ENCODE results near the gene SLC30A4.
"Not testable (repeated sequence)": the region's sequence is repeated elsewhere in the genome, so short reads cannot be mapped to it uniquely, and the experiment has no call there.

SLC30A4 gene

DNA sequence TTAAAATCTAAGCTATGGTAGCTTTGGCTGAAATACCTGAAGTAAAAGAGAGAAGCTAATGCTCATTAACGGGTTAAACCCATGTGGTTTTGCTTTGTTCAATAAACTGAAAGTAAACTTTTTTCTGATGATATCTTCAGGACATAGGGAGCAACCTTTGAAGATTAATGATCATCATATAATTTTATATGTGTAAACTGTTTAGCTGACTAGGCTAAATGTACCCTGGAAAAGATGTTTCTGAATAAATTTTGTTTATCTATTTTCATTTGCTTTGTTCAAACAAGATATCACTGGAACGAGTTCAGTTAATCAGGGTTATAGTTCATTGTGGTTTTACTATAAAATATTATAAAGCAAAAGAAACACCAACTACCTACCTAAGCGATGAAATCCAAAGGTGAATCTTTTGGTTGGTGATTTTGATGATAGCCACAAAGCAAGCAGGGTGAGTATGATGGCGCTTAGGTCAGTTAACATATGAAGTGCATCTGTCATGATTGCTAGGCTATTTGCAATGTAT lies 11.7 kb downstream of the SLC30A4 start:
- in situ Hi-C loops (cut with MboI; ENCODE audit: low sequenced_read_pairs, unreplicated experiment), result no loop called here
- no peak for TF ChIP-seq CTCF (IDR thresholded peaks at IDR 0.05; ENCODE audit: borderline replicate concordance, control extremely low read depth, extremely low read depth, insufficient read depth, missing control alignments)
- no peak for DNase-seq (ENCODE audit: low spot score)

DNA sequence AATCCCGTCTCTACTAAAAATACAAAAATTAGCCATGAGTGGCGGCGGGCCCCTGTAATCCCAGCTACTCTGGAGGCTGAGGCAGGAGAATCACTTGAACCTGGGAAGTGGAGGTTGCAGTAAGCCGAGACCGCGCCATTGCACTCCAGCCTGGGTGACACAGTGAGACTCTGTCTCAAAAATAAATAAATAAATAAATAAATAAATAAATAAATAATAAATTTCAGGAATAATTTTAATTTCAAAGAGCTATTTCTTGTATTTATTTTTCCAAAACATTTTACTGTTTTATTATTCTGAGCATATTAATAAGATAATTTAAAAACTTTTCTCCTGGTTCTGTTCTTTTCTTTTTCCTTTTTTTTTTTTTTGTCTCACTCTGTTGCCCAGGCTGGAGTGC lies 15.4 kb downstream of the SLC30A4 start:
- DNase-seq (ENCODE audit: low spot score); in situ Hi-C loops (cut with MboI; ENCODE audit: low sequenced_read_pairs, unreplicated experiment): not testable (repeated sequence)

DNA sequence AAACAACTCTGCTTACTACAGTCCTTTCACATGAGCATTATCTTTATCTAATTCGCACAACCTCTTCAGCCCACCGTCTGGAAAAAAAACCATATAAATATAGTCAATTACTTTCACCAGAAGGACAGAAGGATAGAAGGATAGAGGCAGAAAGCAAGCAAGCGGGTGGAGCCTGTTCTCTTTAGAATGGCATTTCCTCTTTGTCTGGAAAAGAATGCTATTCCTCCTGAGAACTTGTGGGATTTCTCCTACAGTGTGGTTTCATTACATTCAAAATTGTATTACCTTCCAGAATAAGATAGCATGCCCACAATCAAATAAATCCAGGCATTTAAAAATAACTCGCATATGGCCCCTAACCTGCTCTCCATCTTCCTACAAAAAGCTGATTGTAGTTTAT lies 23.1 kb downstream of the SLC30A4 start:
- in situ Hi-C loops (cut with MboI; ENCODE audit: low sequenced_read_pairs, unreplicated experiment), result no loop called here
- DNase-seq (ENCODE audit: low spot score), result no peak

GRCh38 chr15:45498701-45499100 lies 23.9 kb downstream of the SLC30A4 start:
- in situ Hi-C loops (cut with MboI; ENCODE audit: low sequenced_read_pairs, unreplicated experiment), result no loop called here
- no peak for TF ChIP-seq CTCF (IDR thresholded peaks at IDR 0.05; ENCODE audit: borderline replicate concordance, control extremely low read depth, extremely low read depth, insufficient read depth, missing control alignments)
- no peak for DNase-seq (ENCODE audit: low spot score)

More for the DNA sequence above, 23.1 kb downstream of the SLC30A4 start:
- no peak for TF ChIP-seq CTCF (IDR thresholded peaks at IDR 0.05; ENCODE audit: borderline replicate concordance, control extremely low read depth, extremely low read depth, insufficient read depth, missing control alignments)

GRCh38 chr15:45497261-45497660 lies 25.3 kb downstream of the SLC30A4 start:
- TF ChIP-seq CTCF (IDR thresholded peaks at IDR 0.05; ENCODE audit: borderline replicate concordance, control extremely low read depth, extremely low read depth, insufficient read depth, missing control alignments), result no peak
- in situ Hi-C loops (cut with MboI; ENCODE audit: low sequenced_read_pairs, unreplicated experiment), result no loop called here
- DNase-seq (ENCODE audit: low spot score), result no peak

DNA sequence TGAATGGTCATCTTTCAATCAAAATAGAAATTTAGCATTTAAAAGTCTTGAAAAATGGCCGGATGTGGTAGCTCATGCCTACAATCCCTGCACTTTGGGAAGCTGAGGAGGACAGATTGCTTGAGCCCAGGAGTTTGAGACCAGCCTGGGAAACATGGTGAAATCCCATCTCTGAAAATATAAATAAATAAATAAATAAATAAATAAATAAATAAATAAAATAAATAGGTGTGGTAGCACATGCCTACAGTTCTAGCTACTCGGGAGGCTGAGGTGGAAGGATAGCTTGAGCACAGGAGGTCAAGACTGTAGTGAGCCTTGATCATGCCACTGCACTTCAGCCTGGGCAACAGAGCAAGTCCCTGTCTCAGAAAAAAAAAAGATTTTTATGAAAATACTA lies 25.9 kb downstream of the SLC30A4 start:
- no peak for TF ChIP-seq CTCF (IDR thresholded peaks at IDR 0.05; ENCODE audit: borderline replicate concordance, control extremely low read depth, extremely low read depth, insufficient read depth, missing control alignments)
- in situ Hi-C loops (cut with MboI; ENCODE audit: low sequenced_read_pairs, unreplicated experiment), result no loop called here
- DNase-seq (ENCODE audit: low spot score), result no peak

- no peak for DNase-seq (ENCODE audit: low spot score)
- TF ChIP-seq CTCF (IDR thresholded peaks at IDR 0.05; ENCODE audit: borderline replicate concordance, control extremely low read depth, extremely low read depth, insufficient read depth, missing control alignments), result no peak
- in situ Hi-C loops (cut with MboI; ENCODE audit: low sequenced_read_pairs, unreplicated experiment), result no loop called here
Observed at GRCh38 chr15:45495588-45495987, 27.0 kb downstream of the SLC30A4 start.

All from GM13976 (cell line).